GM12878 (cell line): ENCODE measurements around the gene SLC9C2. TPM values are rescaled to one million over a fixed set of nuclear protein-coding genes. Genes with fewer than 3 reads are reported as not detected.

Experiments used
- ATAC-seq: fragments of 200-7000 bp; cut with Tn5 transposase; 3 replicates; pipeline ENCODE4 v1.9.1; 2020; ENCODE audit warnings: mild to moderate bottlenecking, moderate library complexity
- BruUV-seq: library from RNA; stranded (reverse); fragments of 400-500 nt; replicated peaks from 2 replicates; lab custom pipeline; 2021; lab: Mats Ljungman, UMichigan
- CTCF ChIA-PET: fragments of 300-600 bp; sonication (Branson Sonifier 250); formaldehyde crosslinking; extraction: SDS; loops from one replicate; lab custom pipeline; 2021; ENCODE audit warnings: inconsistent platforms; lab: Yijun Ruan, JAX
- POLR2A ChIA-PET: fragments of 350-600 bp; formaldehyde crosslinking; extraction: SDS; loops from one replicate; lab custom pipeline; 2021; ENCODE audit warnings: inconsistent platforms; lab: Charles Lee
- RAD21 ChIA-PET: fragments of 300-600 bp; sonication (Branson Sonifier 250); formaldehyde crosslinking; loops from one replicate; lab custom pipeline; 2023; ENCODE audit warnings: antibody characterized with exemption; ENCODE audit not compliant: unreplicated experiment; lab: Charles Lee
- SMC1A ChIA-PET: fragments of 300-600 bp; sonication (Branson Sonifier 250); formaldehyde crosslinking; loops from one replicate; lab custom pipeline; 2023; ENCODE audit not compliant: unreplicated experiment, uncharacterized antibody; lab: Charles Lee
- DNase-seq: peaks from one replicate; pipeline ENCODE4 v3.0.0-alpha.2; 2011; ENCODE audit warnings: low read depth, low spot score
- FAIRE-seq: peaks from 3 replicates; lab custom pipeline; 2011; peaks lifted over from hg19 to GRCh38; lab: Jason Lieb, UNC
- H2AFZ ChIP-seq: 2 replicates; pipeline ENCODE4 v1.6.0; 2011; ENCODE audit warnings: low read depth, low read length, control low read depth; ENCODE audit not compliant: control insufficient read depth
- H3K27ac ChIP-seq: 2 replicates; pipeline ENCODE4 v1.5.1; 2011; ENCODE audit warnings: control low read depth; ENCODE audit not compliant: control insufficient read depth, insufficient read depth
- H3K27me3 ChIP-seq, 2 experiments: replicated peaks in 1 of 2; 2 replicates each; pipeline versions ENCODE4 v1.6.0 to v1.6.1; 2011; ENCODE audit warnings: low read length in 1 of 2; ENCODE audit not compliant: control insufficient read depth in 2 of 2, insufficient read depth in 2 of 2
- H3K36me3 ChIP-seq, 2 experiments: 2 replicates each; pipeline ENCODE4 v1.5.1; 2011; ENCODE audit warnings: low read length in 1 of 2; ENCODE audit not compliant: control insufficient read depth in 2 of 2, insufficient read depth in 2 of 2
- H3K4me1 ChIP-seq: 2 replicates; pipeline ENCODE4 v1.6.1; 2011; ENCODE audit warnings: mild to moderate bottlenecking, low read length, moderate library complexity, mixed read lengths; ENCODE audit not compliant: control insufficient read depth, insufficient read depth
- H3K4me2 ChIP-seq: 2 replicates; pipeline ENCODE4 v1.6.0; 2011; ENCODE audit warnings: control low read depth; ENCODE audit not compliant: control insufficient read depth, insufficient read depth
- H3K4me3 ChIP-seq: fragments of 200-600 bp; sonication (generic); 2 replicates; pipeline ENCODE4 v1.5.1; 2016
- H3K79me2 ChIP-seq: 2 replicates; pipeline ENCODE4 v1.6.0; 2011; ENCODE audit warnings: low read length; ENCODE audit not compliant: control insufficient read depth, insufficient read depth
- H3K9ac ChIP-seq: 2 replicates; pipeline ENCODE4 v1.8.0; 2011; ENCODE audit warnings: low read length, control low read depth, mixed read lengths; ENCODE audit not compliant: control insufficient read depth, insufficient read depth
- H3K9me3 ChIP-seq: replicated peaks from 3 replicates; pipeline ENCODE4 v1.5.1; 2011; ENCODE audit warnings: mild to moderate bottlenecking, low read length; ENCODE audit not compliant: control insufficient read depth, insufficient read depth
- H4K20me1 ChIP-seq: 2 replicates; pipeline ENCODE4 v1.6.0; 2011; ENCODE audit not compliant: control insufficient read depth, insufficient read depth
- CBX5 ChIP-seq: sonication (generic); IDR thresholded peaks from 2 replicates; pipeline ENCODE4 v1.6.1; 2016; ENCODE audit warnings: low read depth, moderate library complexity, mild to moderate bottlenecking, inconsistent platforms
- CREM ChIP-seq: IDR thresholded peaks from 2 replicates; pipeline ENCODE4 v1.6.1; 2014; ENCODE audit warnings: antibody characterized with exemption, low read depth
- FOXK2 ChIP-seq: fragments of 450-650 bp; IDR thresholded peaks from 2 replicates; pipeline ENCODE4 v1.6.1; 2017; ENCODE audit warnings: mild to moderate bottlenecking, moderate library complexity
- HDGF ChIP-seq: fragments of 450-650 bp; IDR thresholded peaks from 2 replicates; pipeline ENCODE4 v1.6.1; 2016; ENCODE audit warnings: antibody characterized with exemption
- PAX5 ChIP-seq: IDR thresholded peaks from 2 replicates; pipeline ENCODE4 v1.6.1; 2011; ENCODE audit warnings: low read depth, low read length, borderline replicate concordance
- RELA ChIP-seq: fragments of 450-650 bp; IDR thresholded peaks from 2 replicates; pipeline ENCODE4 v1.8.0; 2014; ENCODE audit warnings: borderline replicate concordance; ENCODE audit not compliant: partially characterized antibody
- RUNX3 ChIP-seq: IDR thresholded peaks from 2 replicates; pipeline ENCODE4 v1.6.1; 2012; ENCODE audit warnings: low read length, inconsistent platforms
- SMARCA5 ChIP-seq: fragments of 450-650 bp; IDR thresholded peaks from 2 replicates; pipeline ENCODE4 v1.6.1; 2017; ENCODE audit warnings: mild to moderate bottlenecking
- ZBED1 ChIP-seq: IDR thresholded peaks from 2 replicates; pipeline ENCODE4 v1.6.1; 2016; ENCODE audit warnings: borderline replicate concordance
- in situ Hi-C: fragments of 300-500 bp; cut with MboI; formaldehyde crosslinking; loops from 9 replicates; pipeline ENCODE4 v1.14.3; 2018; ENCODE audit warnings: mixed read lengths
- intact Hi-C: fragments of 100-400 bp; cut with micrococcal nuclease; formaldehyde crosslinking; loops from one replicate; pipeline ENCODE4 v1.14.2; 2022; ENCODE audit not compliant: unreplicated experiment
- polyA plus RNA-seq, 11 experiments: library from polyadenylated mRNA; depleted of rRNA in 4 of 11; unstranded in 6 of 11; stranded (reverse) in 5 of 11; fragments of >200 nt; fragmentation: Nextera tagmentation in 4 of 11; fragmentation: Illumina TruSeq in 1 of 11; extraction: Ambion mirVana in 4 of 11; extraction: Trizol in 1 of 11; gene quantifications; 1 replicate in 1 of 11; 2 replicates in 10 of 11; pipeline versions ENCODE4 v1.2.1 to v1.2.3, GENCODE V29; 2011 to 2016; ENCODE audit warnings: inconsistent platforms in 2 of 11, missing spikeins in 2 of 11, low read depth in 1 of 11
- total RNA-seq, 4 experiments: library from RNA; depleted of rRNA in 3 of 4; stranded (reverse); fragments of >200 nt in 3 of 4; fragmentation: Illumina TruSeq in 1 of 4; extraction: Trizol in 1 of 4; gene quantifications; 2 replicates each; pipeline versions ENCODE4 v1.2.1 to v1.2.3, GENCODE V29; 2013 to 2021
- TF ChIP-seq, protein P1 (sequence below): IDR thresholded peaks from 2 replicates; pipeline ENCODE4 v1.6.1; 2012; ENCODE audit warnings: mild to moderate bottlenecking, low read depth, low read length
- TF ChIP-seq, protein P2 (sequence below): fragments of 450-650 bp; formaldehyde crosslinking; IDR thresholded peaks from 2 replicates; pipeline ENCODE4 v1.4.0; 2020; ENCODE audit warnings: mild to moderate bottlenecking, moderate library complexity

Gene SLC9C2
- total and polyA plus RNA-seq, 10 of the 15 experiments (the other 5 are each of a cell fraction or from before 2014, with no cell fraction given) = not detected

GRCh38 chr1:173627269-173627668 lies 24.4 kb upstream of the SLC9C2 start:
- ATAC-seq (no peak), DNase-seq (no peak), FAIRE-seq (no peak)
- ChIA-PET RAD21 (no interaction called here), SMC1A (no interaction called here), CTCF (interaction anchor here (1.1 to 1.4 kb wide), 2 partner anchors 192 to 197 kb away, joined by 3 read pairs; no protein-coding TSS in a partner anchor), POLR2A (no interaction called here)
- H3K9ac ChIP-seq = no peak overlapping the region
- no peak overlapping the region for H2AFZ ChIP-seq
- H3K9me3 ChIP-seq = no peaks in the 10 kb centered on the region; the same call in 2 of the 3 replicates
- no peaks in the 10 kb centered on the region for H3K36me3 ChIP-seq
- in situ Hi-C loops (no loop called here), intact Hi-C loops (no loop called here)
- TF ChIP-seq HDGF (no peak), CBX5 (no peak), PAX5 (no peak), FOXK2 (no peak), SMARCA5 (no peak), RUNX3 (no peak), CREM (no peak), ZBED1 (no peak), RELA (no peak)
- TF ChIP-seq, protein P1, sequence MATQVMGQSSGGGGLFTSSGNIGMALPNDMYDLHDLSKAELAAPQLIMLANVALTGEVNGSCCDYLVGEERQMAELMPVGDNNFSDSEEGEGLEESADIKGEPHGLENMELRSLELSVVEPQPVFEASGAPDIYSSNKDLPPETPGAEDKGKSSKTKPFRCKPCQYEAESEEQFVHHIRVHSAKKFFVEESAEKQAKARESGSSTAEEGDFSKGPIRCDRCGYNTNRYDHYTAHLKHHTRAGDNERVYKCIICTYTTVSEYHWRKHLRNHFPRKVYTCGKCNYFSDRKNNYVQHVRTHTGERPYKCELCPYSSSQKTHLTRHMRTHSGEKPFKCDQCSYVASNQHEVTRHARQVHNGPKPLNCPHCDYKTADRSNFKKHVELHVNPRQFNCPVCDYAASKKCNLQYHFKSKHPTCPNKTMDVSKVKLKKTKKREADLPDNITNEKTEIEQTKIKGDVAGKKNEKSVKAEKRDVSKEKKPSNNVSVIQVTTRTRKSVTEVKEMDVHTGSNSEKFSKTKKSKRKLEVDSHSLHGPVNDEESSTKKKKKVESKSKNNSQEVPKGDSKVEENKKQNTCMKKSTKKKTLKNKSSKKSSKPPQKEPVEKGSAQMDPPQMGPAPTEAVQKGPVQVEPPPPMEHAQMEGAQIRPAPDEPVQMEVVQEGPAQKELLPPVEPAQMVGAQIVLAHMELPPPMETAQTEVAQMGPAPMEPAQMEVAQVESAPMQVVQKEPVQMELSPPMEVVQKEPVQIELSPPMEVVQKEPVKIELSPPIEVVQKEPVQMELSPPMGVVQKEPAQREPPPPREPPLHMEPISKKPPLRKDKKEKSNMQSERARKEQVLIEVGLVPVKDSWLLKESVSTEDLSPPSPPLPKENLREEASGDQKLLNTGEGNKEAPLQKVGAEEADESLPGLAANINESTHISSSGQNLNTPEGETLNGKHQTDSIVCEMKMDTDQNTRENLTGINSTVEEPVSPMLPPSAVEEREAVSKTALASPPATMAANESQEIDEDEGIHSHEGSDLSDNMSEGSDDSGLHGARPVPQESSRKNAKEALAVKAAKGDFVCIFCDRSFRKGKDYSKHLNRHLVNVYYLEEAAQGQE = no peak
- TF ChIP-seq, protein P2, sequence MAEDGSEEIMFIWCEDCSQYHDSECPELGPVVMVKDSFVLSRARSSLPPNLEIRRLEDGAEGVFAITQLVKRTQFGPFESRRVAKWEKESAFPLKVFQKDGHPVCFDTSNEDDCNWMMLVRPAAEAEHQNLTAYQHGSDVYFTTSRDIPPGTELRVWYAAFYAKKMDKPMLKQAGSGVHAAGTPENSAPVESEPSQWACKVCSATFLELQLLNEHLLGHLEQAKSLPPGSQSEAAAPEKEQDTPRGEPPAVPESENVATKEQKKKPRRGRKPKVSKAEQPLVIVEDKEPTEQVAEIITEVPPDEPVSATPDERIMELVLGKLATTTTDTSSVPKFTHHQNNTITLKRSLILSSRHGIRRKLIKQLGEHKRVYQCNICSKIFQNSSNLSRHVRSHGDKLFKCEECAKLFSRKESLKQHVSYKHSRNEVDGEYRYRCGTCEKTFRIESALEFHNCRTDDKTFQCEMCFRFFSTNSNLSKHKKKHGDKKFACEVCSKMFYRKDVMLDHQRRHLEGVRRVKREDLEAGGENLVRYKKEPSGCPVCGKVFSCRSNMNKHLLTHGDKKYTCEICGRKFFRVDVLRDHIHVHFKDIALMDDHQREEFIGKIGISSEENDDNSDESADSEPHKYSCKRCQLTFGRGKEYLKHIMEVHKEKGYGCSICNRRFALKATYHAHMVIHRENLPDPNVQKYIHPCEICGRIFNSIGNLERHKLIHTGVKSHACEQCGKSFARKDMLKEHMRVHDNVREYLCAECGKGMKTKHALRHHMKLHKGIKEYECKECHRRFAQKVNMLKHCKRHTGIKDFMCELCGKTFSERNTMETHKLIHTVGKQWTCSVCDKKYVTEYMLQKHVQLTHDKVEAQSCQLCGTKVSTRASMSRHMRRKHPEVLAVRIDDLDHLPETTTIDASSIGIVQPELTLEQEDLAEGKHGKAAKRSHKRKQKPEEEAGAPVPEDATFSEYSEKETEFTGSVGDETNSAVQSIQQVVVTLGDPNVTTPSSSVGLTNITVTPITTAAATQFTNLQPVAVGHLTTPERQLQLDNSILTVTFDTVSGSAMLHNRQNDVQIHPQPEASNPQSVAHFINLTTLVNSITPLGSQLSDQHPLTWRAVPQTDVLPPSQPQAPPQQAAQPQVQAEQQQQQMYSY (CRISPR knock-in tag) = no peak
- H3K4me3 ChIP-seq = no peak overlapping the region
- H3K79me2 ChIP-seq = no peaks in the 10 kb centered on the region
- no peak overlapping the region for H3K4me2 ChIP-seq
- H3K27ac ChIP-seq = no peak overlapping the region
- H4K20me1 ChIP-seq = no peaks in the 10 kb centered on the region
- no peaks in the 10 kb centered on the region; a peak in 1 of 4 replicates for H3K27me3 ChIP-seq
- no peaks in the 10 kb centered on the region for H3K4me1 ChIP-seq
- no TSS peak for BruUV-seq
